H1 (cell line): ENCODE measurements around the gene SCN3A. TPM values are rescaled to one million over a fixed set of nuclear protein-coding genes. Genes with fewer than 3 reads are reported as not detected.

Source experiments
- CTCF ChIA-PET: fragments of 300-600 bp; sonication (Branson Sonifier 250); formaldehyde crosslinking; loops from one replicate; lab custom pipeline; 2021; ENCODE audit not compliant: partially characterized antibody; lab: Charles Lee
- POLR2A ChIA-PET: fragments of 300-600 bp; sonication (Branson Sonifier 250); formaldehyde crosslinking; loops from one replicate; lab custom pipeline; 2021; ENCODE audit warnings: inconsistent platforms; ENCODE audit not compliant: partially characterized antibody; lab: Charles Lee
- DNase-seq, 2 experiments: peaks; one replicate each; pipeline versions ENCODE4 v3.0.0 to v3.0.0-alpha.2; 2010 to 2022; ENCODE audit warnings: low spot score in 2 of 2, low read depth in 1 of 2, mixed read lengths in 1 of 2
- FAIRE-seq: peaks from 2 replicates; lab custom pipeline; 2011; peaks lifted over from hg19 to GRCh38; lab: Jason Lieb, UNC
- H2AFZ ChIP-seq: 2 replicates; pipeline ENCODE4 v1.8.1; 2012; ENCODE audit warnings: low read length, inconsistent platforms
- H2AK5ac ChIP-seq: 2 replicates; pipeline ENCODE4 v1.6.1; 2013; ENCODE audit warnings: low read depth, low read length
- H2BK120ac ChIP-seq: replicated peaks from 2 replicates; pipeline ENCODE3; 2013; ENCODE audit warnings: low read depth, low read length, inconsistent platforms
- H2BK12ac ChIP-seq: 2 replicates; pipeline ENCODE4 v1.6.1; 2013; ENCODE audit warnings: low read depth, low read length
- H2BK15ac ChIP-seq: 2 replicates; pipeline ENCODE4 v1.6.1; 2013; ENCODE audit warnings: low read length
- H2BK20ac ChIP-seq: 2 replicates; pipeline ENCODE4 v1.6.1; 2013; ENCODE audit warnings: low read length
- H2BK5ac ChIP-seq: 2 replicates; pipeline ENCODE4 v1.6.1; 2013; ENCODE audit warnings: low read depth, low read length
- H3K14ac ChIP-seq: 2 replicates; pipeline ENCODE4 v1.6.1; 2013; ENCODE audit warnings: inconsistent platforms; ENCODE audit not compliant: insufficient read length
- H3K18ac ChIP-seq: 2 replicates; pipeline ENCODE4 v1.6.1; 2013; ENCODE audit warnings: low read length; ENCODE audit errors: extremely low read depth
- H3K23ac ChIP-seq: 2 replicates; pipeline ENCODE4 v1.6.1; 2013; ENCODE audit warnings: inconsistent platforms; ENCODE audit not compliant: insufficient read length
- H3K23me2 ChIP-seq: 2 replicates; pipeline ENCODE4 v1.6.1; 2013; ENCODE audit warnings: low read depth, low read length
- H3K27ac ChIP-seq: 2 replicates; pipeline ENCODE4 v1.6.1; 2011; ENCODE audit warnings: low read depth, low read length, inconsistent platforms
- H3K27me3 ChIP-seq, 4 experiments: replicated peaks in 1 of 4; 1 replicate in 1 of 4; 2 replicates in 3 of 4; pipeline versions ENCODE4 v1.6.1 to v1.8.1; 2011 to 2013; ENCODE audit warnings: low read length in 3 of 4, mild to moderate bottlenecking in 3 of 4, inconsistent platforms in 2 of 4, mixed read lengths in 2 of 4, moderate library complexity in 1 of 4; ENCODE audit not compliant: control insufficient read depth in 3 of 4, insufficient read depth in 3 of 4; ENCODE audit errors: extremely low read depth in 1 of 4
- H3K36me3 ChIP-seq, 4 experiments: 2 replicates each; pipeline versions ENCODE4 v1.6.1 to v1.8.1; 2011 to 2013; ENCODE audit warnings: mild to moderate bottlenecking in 4 of 4, low read length in 3 of 4, moderate library complexity in 2 of 4, control low read depth in 1 of 4, inconsistent platforms in 1 of 4; ENCODE audit not compliant: insufficient read depth in 4 of 4, control insufficient read depth in 2 of 4
- H3K4ac ChIP-seq: replicated peaks from 2 replicates; pipeline ENCODE3; 2013; ENCODE audit warnings: low read length, low read depth, mixed read lengths, inconsistent platforms; ENCODE audit not compliant: insufficient read length
- H3K4me1 ChIP-seq, 4 experiments: replicated peaks in 1 of 4; 1 replicate in 1 of 4; 2 replicates in 3 of 4; pipeline versions ENCODE4 v1.6.1 to v1.8.1; 2011 to 2013; ENCODE audit warnings: low read length in 3 of 4, inconsistent platforms in 2 of 4, mixed read lengths in 1 of 4; ENCODE audit not compliant: insufficient read depth in 4 of 4, control insufficient read depth in 3 of 4
- H3K4me2 ChIP-seq, 2 experiments: 2 replicates each; pipeline versions ENCODE4 v1.6.1 to v1.8.1; 2011 to 2013; ENCODE audit warnings: low read depth in 2 of 2, low read length in 2 of 2, control low read depth in 1 of 2, inconsistent platforms in 1 of 2, mild to moderate bottlenecking in 1 of 2; ENCODE audit not compliant: insufficient read depth in 1 of 2
- H3K4me3 ChIP-seq, 4 experiments: fragments of 200-600, 300-600 bp in 1 of 4; sonication (generic), shearing (Covaris generic), sonication (Bioruptor Twin) in 1 of 4; 2 replicates each; pipeline versions ENCODE4 v1.5.1 to v1.8.1; 2011 to 2016; ENCODE audit warnings: low read length in 4 of 4, low read depth in 3 of 4, control low read depth in 2 of 4, inconsistent platforms in 2 of 4, mild to moderate bottlenecking in 2 of 4, mixed read lengths in 1 of 4, moderate library complexity in 1 of 4; ENCODE audit not compliant: insufficient read depth in 2 of 4; ENCODE audit errors: extremely low read depth in 1 of 4
- H3K56ac ChIP-seq: replicated peaks from 2 replicates; pipeline ENCODE3; 2013; ENCODE audit warnings: low read depth, mild to moderate bottlenecking, mixed read lengths, low read length, inconsistent platforms; ENCODE audit not compliant: insufficient read length
- H3K79me1 ChIP-seq: 2 replicates; pipeline ENCODE4 v1.6.1; 2013; ENCODE audit warnings: low read depth, low read length, control low read depth
- H3K79me2 ChIP-seq, 2 experiments: 2 replicates each; pipeline versions ENCODE4 v1.6.1 to v1.8.1; 2012 to 2013; ENCODE audit warnings: low read length in 2 of 2, mild to moderate bottlenecking in 2 of 2, inconsistent platforms in 1 of 2; ENCODE audit not compliant: insufficient read depth in 2 of 2, control insufficient read depth in 1 of 2
- H3K9ac ChIP-seq, 4 experiments: replicated peaks in 1 of 4; 1 replicate in 1 of 4; 2 replicates in 3 of 4; pipeline versions ENCODE4 v1.6.1 to v1.8.1; 2011 to 2013; ENCODE audit warnings: low read depth in 3 of 4, low read length in 3 of 4, control low read depth in 2 of 4, mild to moderate bottlenecking in 2 of 4, moderate library complexity in 2 of 4, inconsistent platforms in 1 of 4; ENCODE audit errors: extremely low read depth in 1 of 4
- H3K9me3 ChIP-seq, 2 experiments: 2 replicates each; pipeline versions ENCODE4 v1.6.1 to v1.8.1; 2012 to 2013; ENCODE audit warnings: mild to moderate bottlenecking in 2 of 2, moderate library complexity in 2 of 2, control low read depth in 1 of 2, inconsistent platforms in 1 of 2, low read depth in 1 of 2, low read length in 1 of 2, mixed read lengths in 1 of 2; ENCODE audit not compliant: insufficient read depth in 2 of 2
- H4K20me1 ChIP-seq, 2 experiments: replicated peaks in 1 of 2; 2 replicates each; pipeline versions ENCODE3 to v1.8.1; 2011 to 2013; ENCODE audit warnings: inconsistent platforms in 2 of 2, low read length in 2 of 2, mild to moderate bottlenecking in 1 of 2; ENCODE audit not compliant: insufficient read depth in 2 of 2, control insufficient read depth in 1 of 2
- H4K5ac ChIP-seq: 2 replicates; pipeline ENCODE4 v1.6.1; 2013; ENCODE audit warnings: low read length, low read depth, mixed read lengths, inconsistent platforms; ENCODE audit not compliant: insufficient read length
- H4K8ac ChIP-seq: 2 replicates; pipeline ENCODE4 v1.8.0; 2013; ENCODE audit warnings: mild to moderate bottlenecking, moderate library complexity, low read length, inconsistent platforms; ENCODE audit not compliant: insufficient read depth; ENCODE audit errors: extremely low read depth
- H4K91ac ChIP-seq: replicated peaks from 2 replicates; pipeline ENCODE3; 2013; ENCODE audit warnings: low read length, mixed read lengths, inconsistent platforms; ENCODE audit not compliant: insufficient read length
- HDAC6 ChIP-seq: IDR thresholded peaks from one replicate; pipeline ENCODE4 v1.7.1; 2012; ENCODE audit warnings: low read depth, mild to moderate bottlenecking, inconsistent platforms, low read length, moderate library complexity
- NANOG ChIP-seq: IDR thresholded peaks from 2 replicates; pipeline ENCODE4 v1.6.1; 2011; ENCODE audit warnings: low read length, low read depth, mild to moderate bottlenecking, inconsistent platforms; ENCODE audit not compliant: insufficient read depth, poor library complexity, severe bottlenecking
- WGBS, 2 experiments: shearing (Covaris generic) in 1 of 2; methylation state at CpG; one replicate each; pipeline versions ENCODE4 v1.1.6 to v1.1.7; 2013 to 2015; ENCODE audit warnings: low lambda C conversion rate in 2 of 2, mixed read lengths in 2 of 2, inconsistent platforms in 1 of 2, low coverage in 1 of 2, missing lambda C conversion rate in 1 of 2; ENCODE audit not compliant: insufficient replicate concordance in 2 of 2, insufficient coverage in 1 of 2, insufficient read length in 1 of 2; ENCODE audit errors: extremely low coverage in 1 of 2, missing lambda C conversion rate in 1 of 2; 5-methylcytosine and 5-hydroxymethylcytosine counted together
- polyA plus RNA-seq, 7 experiments: library from polyadenylated mRNA; depleted of rRNA in 3 of 7; stranded (reverse) in 5 of 7; unstranded in 2 of 7; fragments of >200 nt in 5 of 7; fragments of 200-250 nt in 2 of 7; gene quantifications; 1 replicate in 5 of 7; 2 replicates in 1 of 7; 4 replicates in 1 of 7; pipeline versions ENCODE4 v1.2.1 to v1.2.3, GENCODE V29; 2011 to 2013; ENCODE audit warnings: missing spikeins in 2 of 7, mixed read lengths in 2 of 7
- total RNA-seq: library from RNA; stranded (reverse); fragmentation: NEBNext Ultra II Directional; extraction: Animal tissue kit (Norgen Biotek cat#: 25700); gene quantifications from 2 replicates; pipeline ENCODE4 v1.2.1, GENCODE V29; 2021

The SCN3A gene
- total and polyA plus RNA-seq, 2 of the 8 experiments (the other 6 are each of a cell fraction or from before 2014, with no cell fraction given): 0.02 TPM; not detected in 1

DNA sequence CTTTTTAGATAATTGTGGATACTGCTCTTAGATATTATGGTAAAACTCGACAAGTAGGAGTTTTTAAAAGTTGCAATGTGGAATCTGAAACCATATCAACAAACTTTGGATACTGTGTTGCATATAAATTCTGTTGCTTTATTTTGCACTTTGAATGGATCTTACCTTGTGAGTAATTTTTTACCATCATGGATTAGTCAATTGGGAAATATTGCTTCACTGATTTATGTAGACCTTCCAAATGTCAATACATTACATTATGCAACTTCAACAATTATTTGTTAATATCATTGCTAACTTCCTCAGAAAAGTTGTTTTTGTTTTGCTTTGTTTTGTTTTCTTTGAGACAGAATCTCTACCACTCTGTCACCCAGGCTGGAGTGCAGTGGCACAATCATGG lies 146.5 kb downstream of the SCN3A start:
- no peak overlapping the region for H3K14ac ChIP-seq
- no peak for TF ChIP-seq NANOG
- no peak for TF ChIP-seq HDAC6
- TF ChIP-seq, all 59 proteins: peak for 0
- H3K79me1 ChIP-seq: no peaks in the 10 kb centered on the region
- H2AK5ac ChIP-seq: no peak overlapping the region
- H3K56ac ChIP-seq: no peak overlapping the region
- no peak overlapping the region for H4K8ac ChIP-seq
- ChIA-PET POLR2A (interaction anchor here (1.3 kb wide), 1 partner anchor 11 kb away, joined by 3 read pairs; no protein-coding TSS in a partner anchor), CTCF (interaction anchor here (0.9 to 2.2 kb wide), 2 partner anchors 40 to 41 kb away, joined by 3 to 5 read pairs; no protein-coding TSS in a partner anchor)
- H3K9ac ChIP-seq: no peak overlapping the region
- no peak overlapping the region for H4K5ac ChIP-seq
- H2BK15ac ChIP-seq: no peak overlapping the region
- H3K4me1 ChIP-seq: no peaks in the 10 kb centered on the region
- no peaks in the 10 kb centered on the region for H3K27me3 ChIP-seq
- H2BK5ac ChIP-seq: no peak overlapping the region
- H3K27ac ChIP-seq: no peak overlapping the region
- no peaks in the 10 kb centered on the region for H4K20me1 ChIP-seq
- H3K79me2 ChIP-seq: no peaks in the 10 kb centered on the region
- DNase-seq: no peak
- H3K9me3 ChIP-seq: no peaks in the 10 kb centered on the region
- no peak overlapping the region for H3K23ac ChIP-seq
- H2BK20ac ChIP-seq: no peak overlapping the region
- H3K23me2 ChIP-seq: no peaks in the 10 kb centered on the region; the same call in 1 of the 2 replicates
- no peak overlapping the region for H3K4ac ChIP-seq
- H3K4me2 ChIP-seq: no peak overlapping the region
- no peak overlapping the region for H2BK120ac ChIP-seq
- no peak overlapping the region for H3K18ac ChIP-seq
- H3K4me3 ChIP-seq: no peak overlapping the region
- no peak overlapping the region for H2AFZ ChIP-seq
- no peak overlapping the region for H2BK12ac ChIP-seq
- no peak for FAIRE-seq
- 93% methylated on average over 1 of the region's 1 CpG; no CpG with 5 or more reads in 1 of the 2 experiments for WGBS, 2 experiments
- no peaks in the 10 kb centered on the region for H3K36me3 ChIP-seq
- no peak overlapping the region for H4K91ac ChIP-seq
